Rectal smooth muscle tissue (tissue), 1 donor: Measurements from ENCODE around the gene ZNF618.

Source experiments
- H3K27ac ChIP-seq: one replicate; pipeline ENCODE4 v1.7.0; 2013; ENCODE audit warnings: low read depth, low read length, inconsistent platforms
- H3K27me3 ChIP-seq: one replicate; pipeline ENCODE4 v1.7.0; 2013; ENCODE audit warnings: low read length; ENCODE audit not compliant: control insufficient read depth, insufficient read depth
- H3K36me3 ChIP-seq: one replicate; pipeline ENCODE4 v1.7.0; 2013; ENCODE audit warnings: low read length; ENCODE audit not compliant: control insufficient read depth, insufficient read depth
- H3K4me1 ChIP-seq: one replicate; pipeline ENCODE4 v1.7.0; 2013; ENCODE audit warnings: low read length; ENCODE audit not compliant: control insufficient read depth, insufficient read depth
- H3K4me3 ChIP-seq: one replicate; pipeline ENCODE4 v1.7.0; 2013; ENCODE audit warnings: low read length
- H3K9ac ChIP-seq: one replicate; pipeline ENCODE4 v1.7.0; 2013; ENCODE audit warnings: low read length

Gene ZNF618

GRCh38 chr9:113932906-113933584, 56.9 kb downstream of the ZNF618 start:
- Histone ChIP-seq H3K9ac (no peak overlapping the region), H3K4me1 (no peaks in the 10 kb centered on the region), H3K36me3 (no peaks in the 10 kb centered on the region), H3K4me3 (no peak overlapping the region), H3K27ac (no peak overlapping the region), H3K27me3 (no peaks in the 10 kb centered on the region)

DNA sequence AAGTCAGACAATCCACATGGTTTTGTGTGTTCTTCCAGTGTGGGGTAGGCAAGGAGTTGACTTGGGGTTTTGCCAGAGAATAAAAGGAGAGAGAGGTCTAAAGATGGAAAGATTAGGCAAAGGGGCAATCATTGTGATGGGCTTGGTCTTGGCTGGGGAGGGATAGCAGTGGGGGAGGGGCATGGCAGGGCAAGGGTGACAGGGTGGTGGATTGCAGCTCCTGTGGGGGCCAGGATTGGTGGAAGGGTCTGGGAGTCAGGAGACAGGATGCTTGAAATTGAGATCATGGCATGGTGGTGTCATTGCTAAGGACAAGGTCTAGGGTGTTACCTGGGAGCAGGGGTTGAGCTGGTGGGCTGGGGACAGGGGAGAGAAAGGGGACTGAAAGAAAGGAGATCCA, 57.6 kb downstream of the ZNF618 start:
- no peak overlapping the region for H3K4me3 ChIP-seq
- H3K27ac ChIP-seq = no peak overlapping the region
- H3K27me3 ChIP-seq = no peaks in the 10 kb centered on the region
- no peak overlapping the region for H3K9ac ChIP-seq
- no peaks in the 10 kb centered on the region for H3K4me1 ChIP-seq
- no peaks in the 10 kb centered on the region for H3K36me3 ChIP-seq

DNA sequence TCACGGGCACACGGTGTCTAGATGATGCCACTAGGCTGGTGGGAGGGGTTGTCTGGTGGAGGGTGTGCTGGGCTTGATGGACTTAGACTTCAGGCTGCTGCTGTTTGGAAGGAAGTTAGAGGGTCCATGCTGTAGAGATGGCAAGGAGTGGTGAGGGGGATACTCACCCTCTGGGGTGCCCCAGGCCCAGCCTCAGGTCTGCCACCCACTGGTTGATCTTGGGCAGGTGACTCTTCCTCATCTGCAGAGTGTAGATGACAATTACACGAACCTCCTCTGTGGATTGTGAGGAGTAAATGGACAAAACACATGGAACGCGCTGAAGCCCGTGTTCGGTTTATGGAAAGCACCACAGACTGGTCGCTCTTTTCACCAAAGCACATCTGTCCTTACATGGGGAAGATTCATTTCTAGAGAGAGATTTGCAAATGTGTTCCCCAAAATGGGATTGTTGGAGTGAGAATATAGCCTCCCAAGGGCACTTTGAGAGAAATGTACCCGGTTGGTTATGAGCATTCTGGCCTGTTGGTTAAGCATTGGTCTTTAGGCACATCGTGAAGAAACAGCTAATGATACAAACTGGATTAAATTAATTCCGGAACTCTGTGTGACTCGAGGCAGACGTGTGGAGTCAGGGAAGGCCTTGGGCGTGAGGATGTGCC, 58.2 kb downstream of the ZNF618 start:
- H3K9ac ChIP-seq = no peak overlapping the region
- no peak overlapping the region for H3K27ac ChIP-seq
- H3K36me3 ChIP-seq = no peaks in the 10 kb centered on the region
- no peaks in the 10 kb centered on the region for H3K27me3 ChIP-seq
- no peak overlapping the region for H3K4me3 ChIP-seq
- H3K4me1 ChIP-seq = no peaks in the 10 kb centered on the region

GRCh38 chr9:113934829-113935676, 58.9 kb downstream of the ZNF618 start:
- Histone ChIP-seq H3K4me3 (no peak overlapping the region), H3K27me3 (no peaks in the 10 kb centered on the region), H3K9ac (no peak overlapping the region), H3K27ac (no peak overlapping the region), H3K36me3 (no peaks in the 10 kb centered on the region), H3K4me1 (no peaks in the 10 kb centered on the region)

GRCh38 chr9:113935677-113936380, 59.7 kb downstream of the ZNF618 start:
- Histone ChIP-seq H3K4me1 (no peaks in the 10 kb centered on the region), H3K4me3 (no peak overlapping the region), H3K9ac (no peak overlapping the region), H3K27ac (no peak overlapping the region), H3K27me3 (no peaks in the 10 kb centered on the region), H3K36me3 (no peaks in the 10 kb centered on the region)

- no peaks in the 10 kb centered on the region for H3K36me3 ChIP-seq
- no peak overlapping the region for H3K27ac ChIP-seq
- H3K9ac ChIP-seq = no peak overlapping the region
- no peaks in the 10 kb centered on the region for H3K27me3 ChIP-seq
- H3K4me3 ChIP-seq = no peak overlapping the region
- no peaks in the 10 kb centered on the region for H3K4me1 ChIP-seq
These were observed 64.0 kb downstream of the ZNF618 start for GRCh38 chr9:113940077-113940476.

GRCh38 chr9:113941056-113941455, 64.9 kb downstream of the ZNF618 start:
- Histone ChIP-seq H3K4me3 (no peak overlapping the region), H3K27ac (no peak overlapping the region), H3K36me3 (no peaks in the 10 kb centered on the region), H3K4me1 (no peaks in the 10 kb centered on the region), H3K27me3 (no peaks in the 10 kb centered on the region), H3K9ac (no peak overlapping the region)

DNA sequence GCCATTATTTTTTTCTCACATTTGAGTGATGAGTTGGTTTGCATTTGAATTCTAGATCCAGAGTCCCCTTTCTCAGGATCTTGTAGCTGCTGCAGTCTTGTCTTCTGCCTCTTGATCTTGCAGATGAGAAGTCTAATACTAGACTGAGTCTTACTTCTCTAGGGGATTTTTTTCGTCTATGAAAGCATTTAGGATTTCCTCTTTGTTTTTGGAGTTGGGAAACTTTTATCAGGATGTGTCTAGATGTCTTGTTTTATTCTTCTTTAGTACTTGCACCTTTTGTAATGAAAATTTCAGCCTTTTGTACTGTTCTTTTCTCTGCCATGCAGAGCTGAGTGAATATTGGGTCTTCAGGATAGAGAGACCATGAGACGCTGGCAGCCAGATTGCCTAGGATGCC, 65.4 kb downstream of the ZNF618 start:
- H3K9ac ChIP-seq = no peak overlapping the region

DNA sequence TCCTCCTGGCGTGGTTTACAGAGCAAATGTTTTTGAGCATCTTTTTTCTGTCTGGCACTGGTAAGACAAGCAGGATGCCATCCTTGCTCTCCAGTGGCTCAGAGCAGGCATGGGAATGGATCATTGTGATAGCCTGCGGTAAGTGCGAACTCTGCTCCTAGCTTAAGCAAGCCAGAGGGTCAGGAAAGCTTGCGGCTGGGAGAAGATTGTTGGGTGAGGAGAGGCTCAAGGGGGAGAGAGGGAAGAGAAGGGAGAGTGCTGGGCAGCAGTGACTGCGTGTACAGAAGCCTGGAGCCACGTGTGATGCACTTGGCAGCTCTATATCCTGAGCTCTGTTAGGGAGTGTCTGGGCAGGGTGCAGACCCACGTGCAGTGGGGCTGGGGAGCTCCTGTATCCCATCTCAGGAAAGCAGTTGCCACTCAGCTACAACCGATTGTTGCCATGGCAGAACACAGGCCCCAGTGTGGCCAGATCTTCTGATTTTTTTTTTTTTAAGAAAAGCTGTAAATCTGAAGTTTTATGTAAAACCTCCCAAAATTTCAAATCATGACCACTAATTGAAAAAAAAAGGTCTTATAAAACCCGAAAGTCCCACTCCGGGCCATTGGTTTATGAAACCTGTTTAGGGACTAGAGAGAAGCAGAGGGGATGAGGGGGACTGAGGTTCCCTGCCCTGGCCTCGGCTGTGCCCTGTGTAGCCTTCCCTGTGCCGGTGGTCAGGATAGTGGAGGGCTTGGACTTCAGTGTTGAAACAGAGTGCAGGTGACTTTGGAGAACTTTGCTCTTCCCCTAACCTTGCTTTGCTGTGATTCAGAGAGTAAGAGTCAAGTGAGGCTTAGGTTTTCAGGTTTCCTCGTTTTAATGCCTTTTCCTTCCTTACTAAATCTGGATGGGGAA, 67.3 kb downstream of the ZNF618 start:
- Histone ChIP-seq H3K27me3 (no peaks in the 10 kb centered on the region), H3K27ac (no peak overlapping the region), H3K4me3 (no peak overlapping the region), H3K36me3 (no peaks in the 10 kb centered on the region), H3K4me1 (no peaks in the 10 kb centered on the region), H3K9ac (no peak overlapping the region)

More for the DNA sequence above, 65.4 kb downstream of the ZNF618 start:
- H3K4me1 ChIP-seq = no peaks in the 10 kb centered on the region
- no peak overlapping the region for H3K4me3 ChIP-seq
- H3K27me3 ChIP-seq = no peaks in the 10 kb centered on the region
- H3K36me3 ChIP-seq = no peaks in the 10 kb centered on the region
- H3K27ac ChIP-seq = no peak overlapping the region

- no peaks in the 10 kb centered on the region for H3K4me1 ChIP-seq
- no peaks in the 10 kb centered on the region for H3K36me3 ChIP-seq
- H3K4me3 ChIP-seq = no peak overlapping the region
- no peak overlapping the region for H3K27ac ChIP-seq
- no peaks in the 10 kb centered on the region for H3K27me3 ChIP-seq
- H3K9ac ChIP-seq = no peak overlapping the region
These were observed 69.7 kb downstream of the ZNF618 start for GRCh38 chr9:113945784-113946183.

GRCh38 chr9:113946496-113947115, 70.5 kb downstream of the ZNF618 start:
- no peaks in the 10 kb centered on the region for H3K4me1 ChIP-seq
- no peaks in the 10 kb centered on the region for H3K36me3 ChIP-seq
- H3K9ac ChIP-seq = no peak overlapping the region
- H3K27ac ChIP-seq = no peak overlapping the region
- no peaks in the 10 kb centered on the region for H3K27me3 ChIP-seq
- no peak overlapping the region for H3K4me3 ChIP-seq
